HL-60 (cell line): ENCODE data around the gene SHANK2.

ENCODE experiments used
- POLR2AphosphoS5 ChIP-seq: IDR thresholded peaks from 2 replicates; pipeline ENCODE4 v1.6.1; 2012; ENCODE audit warnings: low read depth
- TF ChIP-seq, protein P1 (sequence below): IDR thresholded peaks from 2 replicates; pipeline ENCODE4 v1.6.1; 2012; ENCODE audit warnings: low read depth; ENCODE audit not compliant: insufficient replicate concordance
- TF ChIP-seq, protein P2 (sequence below): IDR thresholded peaks from one replicate; pipeline ENCODE4 v1.5.1; 2011; ENCODE audit warnings: low read length, control low read depth, inconsistent platforms; ENCODE audit not compliant: insufficient read depth

GRCh38 chr11:71253794-71254193, 1.4 kb upstream of the SHANK2 start:
- TF ChIP-seq, protein P1, sequence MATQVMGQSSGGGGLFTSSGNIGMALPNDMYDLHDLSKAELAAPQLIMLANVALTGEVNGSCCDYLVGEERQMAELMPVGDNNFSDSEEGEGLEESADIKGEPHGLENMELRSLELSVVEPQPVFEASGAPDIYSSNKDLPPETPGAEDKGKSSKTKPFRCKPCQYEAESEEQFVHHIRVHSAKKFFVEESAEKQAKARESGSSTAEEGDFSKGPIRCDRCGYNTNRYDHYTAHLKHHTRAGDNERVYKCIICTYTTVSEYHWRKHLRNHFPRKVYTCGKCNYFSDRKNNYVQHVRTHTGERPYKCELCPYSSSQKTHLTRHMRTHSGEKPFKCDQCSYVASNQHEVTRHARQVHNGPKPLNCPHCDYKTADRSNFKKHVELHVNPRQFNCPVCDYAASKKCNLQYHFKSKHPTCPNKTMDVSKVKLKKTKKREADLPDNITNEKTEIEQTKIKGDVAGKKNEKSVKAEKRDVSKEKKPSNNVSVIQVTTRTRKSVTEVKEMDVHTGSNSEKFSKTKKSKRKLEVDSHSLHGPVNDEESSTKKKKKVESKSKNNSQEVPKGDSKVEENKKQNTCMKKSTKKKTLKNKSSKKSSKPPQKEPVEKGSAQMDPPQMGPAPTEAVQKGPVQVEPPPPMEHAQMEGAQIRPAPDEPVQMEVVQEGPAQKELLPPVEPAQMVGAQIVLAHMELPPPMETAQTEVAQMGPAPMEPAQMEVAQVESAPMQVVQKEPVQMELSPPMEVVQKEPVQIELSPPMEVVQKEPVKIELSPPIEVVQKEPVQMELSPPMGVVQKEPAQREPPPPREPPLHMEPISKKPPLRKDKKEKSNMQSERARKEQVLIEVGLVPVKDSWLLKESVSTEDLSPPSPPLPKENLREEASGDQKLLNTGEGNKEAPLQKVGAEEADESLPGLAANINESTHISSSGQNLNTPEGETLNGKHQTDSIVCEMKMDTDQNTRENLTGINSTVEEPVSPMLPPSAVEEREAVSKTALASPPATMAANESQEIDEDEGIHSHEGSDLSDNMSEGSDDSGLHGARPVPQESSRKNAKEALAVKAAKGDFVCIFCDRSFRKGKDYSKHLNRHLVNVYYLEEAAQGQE: no peak
- TF ChIP-seq, protein P2, sequence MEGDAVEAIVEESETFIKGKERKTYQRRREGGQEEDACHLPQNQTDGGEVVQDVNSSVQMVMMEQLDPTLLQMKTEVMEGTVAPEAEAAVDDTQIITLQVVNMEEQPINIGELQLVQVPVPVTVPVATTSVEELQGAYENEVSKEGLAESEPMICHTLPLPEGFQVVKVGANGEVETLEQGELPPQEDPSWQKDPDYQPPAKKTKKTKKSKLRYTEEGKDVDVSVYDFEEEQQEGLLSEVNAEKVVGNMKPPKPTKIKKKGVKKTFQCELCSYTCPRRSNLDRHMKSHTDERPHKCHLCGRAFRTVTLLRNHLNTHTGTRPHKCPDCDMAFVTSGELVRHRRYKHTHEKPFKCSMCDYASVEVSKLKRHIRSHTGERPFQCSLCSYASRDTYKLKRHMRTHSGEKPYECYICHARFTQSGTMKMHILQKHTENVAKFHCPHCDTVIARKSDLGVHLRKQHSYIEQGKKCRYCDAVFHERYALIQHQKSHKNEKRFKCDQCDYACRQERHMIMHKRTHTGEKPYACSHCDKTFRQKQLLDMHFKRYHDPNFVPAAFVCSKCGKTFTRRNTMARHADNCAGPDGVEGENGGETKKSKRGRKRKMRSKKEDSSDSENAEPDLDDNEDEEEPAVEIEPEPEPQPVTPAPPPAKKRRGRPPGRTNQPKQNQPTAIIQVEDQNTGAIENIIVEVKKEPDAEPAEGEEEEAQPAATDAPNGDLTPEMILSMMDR: no peak
- no peak for TF ChIP-seq POLR2AphosphoS5
